NCI-H2029 (cell line): Measurements from ENCODE around the gene FRMD4A.

ENCODE experiments used
- DNase-seq: peaks from one replicate; lab custom pipeline; 2025; lab: John Stamatoyannopoulos, UW

The FRMD4A gene

DNA sequence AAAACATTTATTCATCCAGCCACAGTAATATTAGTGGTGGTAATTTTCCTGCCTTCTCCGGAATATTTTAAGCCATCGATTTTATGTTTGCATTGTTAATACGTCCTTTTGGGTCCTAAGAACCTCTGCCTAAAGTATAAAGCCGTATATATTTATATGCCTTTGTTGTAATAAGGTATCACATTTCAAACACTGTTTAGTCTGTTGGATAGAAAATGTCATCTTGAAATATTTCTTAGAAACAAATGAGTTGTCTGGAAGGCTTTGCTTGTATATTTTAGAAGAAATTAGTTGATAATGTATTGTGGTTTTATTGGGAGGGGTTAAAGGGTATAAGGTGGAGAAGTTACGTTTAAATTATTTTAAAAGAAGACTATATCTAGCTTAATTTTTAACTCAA, 732.8 kb downstream of the FRMD4A start:
- no peak for DNase-seq

DNA sequence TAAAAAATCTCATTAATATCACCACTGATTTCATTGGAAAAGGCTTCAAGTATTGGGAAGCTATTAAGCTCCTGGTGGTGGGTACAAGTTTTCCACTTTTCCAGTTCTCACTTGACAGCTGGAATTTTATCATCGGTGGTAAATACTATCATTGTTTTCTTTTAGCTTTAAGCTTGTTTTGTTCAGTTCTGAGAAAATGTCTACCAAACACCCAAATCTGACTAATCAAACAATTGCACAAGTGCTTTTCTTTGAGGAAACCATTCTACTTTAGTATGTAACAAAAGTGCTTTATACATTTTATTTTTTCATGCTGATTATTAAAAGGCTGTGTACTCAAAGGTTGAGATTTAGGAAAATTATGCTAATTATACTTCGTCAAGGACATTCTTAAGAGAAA, 736.1 kb downstream of the FRMD4A start:
- no peak for DNase-seq
